GM12864 (cell line): ENCODE results near the gene CALY.
"Not testable (repeated sequence)": the region's sequence is repeated elsewhere in the genome, so short reads cannot be mapped to it uniquely, and the experiment has no call there.

Experiments
- DNase-seq: peaks from one replicate; pipeline ENCODE4 v3.0.0-alpha.2; 2011; ENCODE audit warnings: low read depth
- H3K4me3 ChIP-seq: 2 replicates; pipeline ENCODE4 v1.5.1; 2011; ENCODE audit warnings: mild to moderate bottlenecking, low read depth, low read length, control low read depth
- CTCF ChIP-seq: IDR thresholded peaks from 2 replicates; pipeline ENCODE4 v1.5.1; 2011; ENCODE audit warnings: low read depth, mild to moderate bottlenecking, moderate library complexity, low read length, control low read depth, inconsistent platforms; ENCODE audit errors: missing control alignments

The CALY gene

GRCh38 chr10:133324198-133324792, 12.4 kb downstream of the CALY start:
- no peak for TF ChIP-seq CTCF
- DNase-seq = no peak
- no peak overlapping the region for H3K4me3 ChIP-seq

- DNase-seq, H3K4me3 ChIP-seq: not testable (repeated sequence)
Observed at GRCh38 chr10:133322064-133322709, 14.5 kb downstream of the CALY start.

- DNase-seq, H3K4me3 ChIP-seq: not testable (repeated sequence)
Observed at GRCh38 chr10:133320852-133321422, 15.8 kb downstream of the CALY start.

- no peak for DNase-seq
- peak; percentile 73 for TF ChIP-seq CTCF
- H3K4me3 ChIP-seq = peak overlapping the region; percentile 21
Observed at GRCh38 chr10:133318494-133319127, 18.1 kb downstream of the CALY start.

- no peak for DNase-seq
- no peak for TF ChIP-seq CTCF
- no peak overlapping the region for H3K4me3 ChIP-seq
Observed at GRCh38 chr10:133316732-133317131, 20.0 kb downstream of the CALY start.

GRCh38 chr10:133316266-133316665, 20.4 kb downstream of the CALY start:
- no peak overlapping the region for H3K4me3 ChIP-seq
- no peak for DNase-seq
- no peak for TF ChIP-seq CTCF

- DNase-seq = no peak
- no peak for TF ChIP-seq CTCF
- no peak overlapping the region for H3K4me3 ChIP-seq
Observed at GRCh38 chr10:133315847-133316246, 20.8 kb downstream of the CALY start.
